Renal cortex interstitium (tissue), 11 donors: ENCODE data around the gene HCRTR1. TPM values are rescaled to one million over a fixed set of nuclear protein-coding genes. Genes with fewer than 3 reads are reported as not detected.
"Not testable (repeated sequence)": the region's sequence is repeated elsewhere in the genome, so short reads cannot be mapped to it uniquely, and the experiment has no call there.

Experiments
- DNase-seq, 11 donors: peaks; one replicate each; pipeline ENCODE4 v3.0.0-alpha.2; 2013; ENCODE audit warnings: low read depth in 9 of 11, low spot score in 4 of 11; ENCODE audit errors: extremely low read depth in 1 of 11
- polyA plus RNA-seq, 3 donors: library from polyadenylated mRNA; unstranded; fragments of 120-200 nt; gene quantifications; one replicate each; pipeline ENCODE4 v1.2.1, GENCODE V29; 2013; ENCODE audit not compliant: insufficient read length in 3 of 3

The HCRTR1 gene
- polyA plus RNA-seq, 3 donors, result 0.14 to 0.33 TPM; not detected in 1

- DNase-seq, result peak in 4 of 11 donors; percentile 43 to 59 (median 52)
Observed at GRCh38 chr1:31579374-31579773, 38.1 kb upstream of the HCRTR1 start.

- no peak for DNase-seq
Observed at GRCh38 chr1:31580513-31580870, 37.0 kb upstream of the HCRTR1 start.

GRCh38 chr1:31580891-31581603 lies 36.4 kb upstream of the HCRTR1 start:
- DNase-seq, result no peak

GRCh38 chr1:31581821-31582810 lies 35.4 kb upstream of the HCRTR1 start:
- no peak for DNase-seq

- no peak for DNase-seq
Observed at GRCh38 chr1:31583082-31583994, 34.2 kb upstream of the HCRTR1 start.

GRCh38 chr1:31583995-31584868 lies 33.3 kb upstream of the HCRTR1 start:
- peak in 6 of 11 donors; percentile 75 to 87 (median 78) for DNase-seq

GRCh38 chr1:31584869-31585735 lies 32.4 kb upstream of the HCRTR1 start:
- no peak for DNase-seq

GRCh38 chr1:31585736-31586365 lies 31.6 kb upstream of the HCRTR1 start:
- no peak for DNase-seq

GRCh38 chr1:31586376-31587327 lies 30.8 kb upstream of the HCRTR1 start:
- DNase-seq, result no peak

GRCh38 chr1:31587328-31587699 lies 30.2 kb upstream of the HCRTR1 start:
- DNase-seq, result not testable (repeated sequence)

- DNase-seq, result peak in 1 of 11 donors; percentile 45
Observed at GRCh38 chr1:31587720-31588423, 29.6 kb upstream of the HCRTR1 start.

- DNase-seq, result no peak
Observed at GRCh38 chr1:31588751-31589515, 28.6 kb upstream of the HCRTR1 start.

- DNase-seq, result no peak
Observed at GRCh38 chr1:31591425-31592093, 25.9 kb upstream of the HCRTR1 start.

GRCh38 chr1:31592132-31592531 lies 25.4 kb upstream of the HCRTR1 start:
- no peak for DNase-seq
